ENCODE results near the gene LIMCH1.

DNA sequence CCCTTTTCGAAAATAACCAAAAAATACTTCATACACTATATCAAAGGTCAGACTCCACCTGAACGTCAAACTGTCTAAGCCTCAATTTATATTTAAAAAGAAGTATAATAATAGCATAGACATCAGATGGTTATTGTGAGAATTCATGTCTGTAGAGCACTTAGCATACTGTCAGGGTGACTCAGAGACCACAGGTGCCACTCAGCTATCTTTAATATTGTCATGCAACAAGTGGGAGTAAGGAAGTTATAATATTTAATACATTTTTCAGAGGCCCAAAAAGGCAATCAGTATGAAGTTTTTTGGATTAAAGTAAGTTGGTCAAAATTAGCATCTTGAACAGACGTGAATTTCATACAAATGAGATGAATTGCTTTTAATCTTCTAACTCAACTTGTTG, 117.2 kb downstream of the LIMCH1 start:
- TF ChIP-seq, protein P1, sequence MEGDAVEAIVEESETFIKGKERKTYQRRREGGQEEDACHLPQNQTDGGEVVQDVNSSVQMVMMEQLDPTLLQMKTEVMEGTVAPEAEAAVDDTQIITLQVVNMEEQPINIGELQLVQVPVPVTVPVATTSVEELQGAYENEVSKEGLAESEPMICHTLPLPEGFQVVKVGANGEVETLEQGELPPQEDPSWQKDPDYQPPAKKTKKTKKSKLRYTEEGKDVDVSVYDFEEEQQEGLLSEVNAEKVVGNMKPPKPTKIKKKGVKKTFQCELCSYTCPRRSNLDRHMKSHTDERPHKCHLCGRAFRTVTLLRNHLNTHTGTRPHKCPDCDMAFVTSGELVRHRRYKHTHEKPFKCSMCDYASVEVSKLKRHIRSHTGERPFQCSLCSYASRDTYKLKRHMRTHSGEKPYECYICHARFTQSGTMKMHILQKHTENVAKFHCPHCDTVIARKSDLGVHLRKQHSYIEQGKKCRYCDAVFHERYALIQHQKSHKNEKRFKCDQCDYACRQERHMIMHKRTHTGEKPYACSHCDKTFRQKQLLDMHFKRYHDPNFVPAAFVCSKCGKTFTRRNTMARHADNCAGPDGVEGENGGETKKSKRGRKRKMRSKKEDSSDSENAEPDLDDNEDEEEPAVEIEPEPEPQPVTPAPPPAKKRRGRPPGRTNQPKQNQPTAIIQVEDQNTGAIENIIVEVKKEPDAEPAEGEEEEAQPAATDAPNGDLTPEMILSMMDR (IDR thresholded peaks at IDR 0.05) = no peak
- no peak for TF ChIP-seq POLR2A (IDR thresholded peaks at IDR 0.05)
